ENCODE measurements around the gene TSC2. TPM values are rescaled to one million over a fixed set of nuclear protein-coding genes. Genes with fewer than 3 reads are reported as not detected.

Gene TSC2
- total RNA-seq, 3 donors from 2014 or later (not counting 1 experiment from before 2014, with no cell fraction given) = 135 to 197 (median 161) TPM

- peaks cover 62% of the 10 kb centered on the region for H3K36me3 ChIP-seq (ENCODE audit: control insufficient read depth, insufficient read depth, low read length)
- ATAC-seq = no peak
- H3K9me3 ChIP-seq (ENCODE audit: control insufficient read depth, insufficient read depth, low read length) = no peaks in the 10 kb centered on the region
- no peak overlapping the region for H3K27ac Mint-ChIP-seq
- H3K27me3 Mint-ChIP-seq (ENCODE audit: low read depth in 2 of 2) = no peaks in the 10 kb centered on the region
- H3K36me3 Mint-ChIP-seq = no peaks in the 10 kb centered on the region
- intact Hi-C loops (cut with micrococcal nuclease) = no loop called here
- H3K27me3 ChIP-seq (ENCODE audit: control insufficient read depth, insufficient read depth, low read length) = no peaks in the 10 kb centered on the region
- DNase-seq = no peak
- no peaks in the 10 kb centered on the region for H3K4me1 ChIP-seq (ENCODE audit: control insufficient read depth, insufficient read depth, low read length)
- no peak overlapping the region for H3K27ac ChIP-seq (ENCODE audit: low read length)
- no peak overlapping the region for H3K4me3 ChIP-seq (ENCODE audit: low read length)
- no peak overlapping the region for H3K4me3 Mint-ChIP-seq
- WGBS (ENCODE audit: insufficient coverage) = 96% methylated on average over 16 of the region's 16 CpGs
- H3K4me1 Mint-ChIP-seq = peaks cover 0 to 4% of the 10 kb centered on the region in 2 donors
- no peak for TF ChIP-seq CTCF (IDR thresholded peaks at IDR 0.05)
- no peaks in the 10 kb centered on the region for H3K9me3 Mint-ChIP-seq
Measured at GRCh38 chr16:2079991-2080390, 32.2 kb downstream of the TSC2 start.

- H3K36me3 Mint-ChIP-seq = no peaks in the 10 kb centered on the region
Measured at GRCh38 chr16:2081201-2082084, 33.7 kb downstream of the TSC2 start.

GRCh38 chr16:2082171-2082982 is 34.6 kb downstream of the TSC2 start:
- Histone ChIP-seq H3K36me3 (ENCODE audit: control insufficient read depth, insufficient read depth, low read length) (peaks cover 77% of the 10 kb centered on the region), H3K27ac (ENCODE audit: low read length) (no peak overlapping the region), H3K4me1 (ENCODE audit: control insufficient read depth, insufficient read depth, low read length) (no peaks in the 10 kb centered on the region), H3K27me3 (ENCODE audit: control insufficient read depth, insufficient read depth, low read length) (no peaks in the 10 kb centered on the region), H3K9me3 (ENCODE audit: control insufficient read depth, insufficient read depth, low read length) (no peaks in the 10 kb centered on the region), H3K4me3 (ENCODE audit: low read length) (no peak overlapping the region)
- Mint-ChIP-seq H3K4me1 (peaks cover 0 to 4% of the 10 kb centered on the region in 2 donors), H3K36me3 (no peaks in the 10 kb centered on the region), H3K27me3 (ENCODE audit: low read depth in 2 of 2) (no peaks in the 10 kb centered on the region), H3K9me3 (no peaks in the 10 kb centered on the region), H3K4me3 (no peak overlapping the region), H3K27ac (no peak overlapping the region)
- DNase-seq (no peak), ATAC-seq (no peak)
- WGBS (ENCODE audit: insufficient coverage) = 96% methylated on average over 32 of the region's 32 CpGs
- TF ChIP-seq CTCF (IDR thresholded peaks at IDR 0.05) = no peak
- intact Hi-C loops (cut with micrococcal nuclease) = no loop called here

More at GRCh38 chr16:2081201-2082084, 33.7 kb downstream of the TSC2 start:
- no peak for ATAC-seq
- no peak for TF ChIP-seq CTCF (IDR thresholded peaks at IDR 0.05)
- H3K27me3 ChIP-seq (ENCODE audit: control insufficient read depth, insufficient read depth, low read length) = no peaks in the 10 kb centered on the region
- H3K9me3 Mint-ChIP-seq = no peaks in the 10 kb centered on the region
- no peak overlapping the region for H3K4me3 Mint-ChIP-seq
- H3K4me1 ChIP-seq (ENCODE audit: control insufficient read depth, insufficient read depth, low read length) = no peaks in the 10 kb centered on the region
- intact Hi-C loops (cut with micrococcal nuclease) = no loop called here
- H3K4me1 Mint-ChIP-seq = peaks cover 0 to 4% of the 10 kb centered on the region in 2 donors
- DNase-seq = no peak
- no peaks in the 10 kb centered on the region for H3K27me3 Mint-ChIP-seq (ENCODE audit: low read depth in 2 of 2)
- no peak overlapping the region for H3K27ac ChIP-seq (ENCODE audit: low read length)
- H3K36me3 ChIP-seq (ENCODE audit: control insufficient read depth, insufficient read depth, low read length) = peaks cover 70% of the 10 kb centered on the region
- WGBS (ENCODE audit: insufficient coverage) = 94% methylated on average over 35 of the region's 35 CpGs
- H3K9me3 ChIP-seq (ENCODE audit: control insufficient read depth, insufficient read depth, low read length) = no peaks in the 10 kb centered on the region
- H3K4me3 ChIP-seq (ENCODE audit: low read length) = no peak overlapping the region
- no peak overlapping the region for H3K27ac Mint-ChIP-seq
